Erythroblast (primary cell): Measurements from ENCODE around the gene EYS.

ENCODE experiments used
- GATA1 ChIP-seq: IDR thresholded peaks from 2 replicates; pipeline ENCODE4 v1.6.1; 2011; ENCODE audit warnings: low read depth, mild to moderate bottlenecking, control low read depth, low read length, moderate library complexity
- POLR2A ChIP-seq: IDR thresholded peaks from 2 replicates; pipeline ENCODE4 v1.6.1; 2011; ENCODE audit warnings: mild to moderate bottlenecking, low read length

DNA sequence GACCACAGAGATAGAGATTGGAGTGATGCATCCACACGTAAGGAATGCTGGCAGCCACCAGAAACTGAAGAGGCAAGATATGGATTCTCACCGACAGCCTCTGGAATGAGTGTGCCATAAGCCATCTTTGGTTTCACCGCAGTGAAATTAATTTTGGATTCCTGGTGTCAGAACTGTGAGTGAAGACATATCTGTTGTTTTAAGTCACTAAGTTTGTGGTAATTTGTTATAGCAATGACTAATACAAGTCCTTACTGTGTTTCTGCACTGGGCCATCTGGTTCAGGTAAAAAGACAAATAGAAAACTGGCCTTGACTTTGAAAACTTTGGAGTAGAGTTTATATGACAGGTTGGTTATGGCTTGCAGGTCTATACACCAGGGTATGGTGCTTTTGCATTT lies 1809.6 kb downstream of the EYS start:
- TF ChIP-seq POLR2A (no peak), GATA1 (no peak)
